HG03565 (cell line): ENCODE data around the gene OXTR.

Experiments used
- ATAC-seq: cut with Tn5 transposase; IDR thresholded peaks from one replicate; pipeline ENCODE4 v1.9.1; 2021; ENCODE audit warnings: mild to moderate bottlenecking, moderate library complexity; ENCODE audit not compliant: unreplicated experiment

Gene OXTR

GRCh38 chr3:8769088-8769822, at the start of gene OXTR:
Gene OXTR, minus strand, starts transcription at chr3:8769613. Its CDS starts 1,426 bp downstream, at chr3:8768187.
- peak; percentile 79 for ATAC-seq

GRCh38 chr3:8817486-8817885, 48.1 kb upstream of the OXTR start:
- no peak for ATAC-seq

GRCh38 chr3:8816106-8816505, 46.7 kb upstream of the OXTR start:
- no peak for ATAC-seq

GRCh38 chr3:8813411-8813810, 44.0 kb upstream of the OXTR start:
- no peak for ATAC-seq

- no peak for ATAC-seq
Observed at GRCh38 chr3:8810561-8810960, 41.1 kb upstream of the OXTR start.

GRCh38 chr3:8805774-8806173, 36.4 kb upstream of the OXTR start:
- no peak for ATAC-seq

GRCh38 chr3:8802256-8802655, 32.8 kb upstream of the OXTR start:
- no peak for ATAC-seq

- ATAC-seq = no peak
Observed at GRCh38 chr3:8800016-8800415, 30.6 kb upstream of the OXTR start.

GRCh38 chr3:8794247-8794646, 24.8 kb upstream of the OXTR start:
- no peak for ATAC-seq

- no peak for ATAC-seq
Observed at GRCh38 chr3:8793242-8793641, 23.8 kb upstream of the OXTR start.

- ATAC-seq = no peak
Observed at GRCh38 chr3:8790529-8790928, 21.1 kb upstream of the OXTR start.

- ATAC-seq = no peak
Observed at GRCh38 chr3:8784676-8785435, 15.4 kb upstream of the OXTR start.

- ATAC-seq = no peak
Observed at GRCh38 chr3:8780279-8780678, 10.9 kb upstream of the OXTR start.

GRCh38 chr3:8778475-8778874, 9.1 kb upstream of the OXTR start:
- ATAC-seq = no peak

- ATAC-seq = no peak
Observed at GRCh38 chr3:8777978-8778267, 8.5 kb upstream of the OXTR start.

GRCh38 chr3:8777201-8777977, 8.0 kb upstream of the OXTR start:
- ATAC-seq = no peak

- ATAC-seq = no peak
Observed at GRCh38 chr3:8776406-8776805, 7.0 kb upstream of the OXTR start.

GRCh38 chr3:8775602-8776001, 6.2 kb upstream of the OXTR start:
- no peak for ATAC-seq

- ATAC-seq = no peak
Observed at GRCh38 chr3:8775181-8775580, 5.8 kb upstream of the OXTR start.

- ATAC-seq = no peak
Observed at GRCh38 chr3:8773941-8774542, 4.6 kb upstream of the OXTR start.

GRCh38 chr3:8768364-8769087, 887 bp downstream of the OXTR start:
- peak; percentile 7 for ATAC-seq
